Nephron (organoid): ENCODE measurements around the gene GNGT2.

ENCODE experiments used
- H3K27ac Mint-ChIP-seq, 3 experiments: 2 replicates each; pipeline ENCODE4 v1.8.0; 2020; ENCODE audit warnings: mixed read lengths in 3 of 3, mild to moderate bottlenecking in 2 of 3, moderate library complexity in 1 of 3
- H3K27me3 Mint-ChIP-seq: 2 replicates; pipeline ENCODE4 v1.8.0; 2021; ENCODE audit warnings: low read depth, mild to moderate bottlenecking, moderate library complexity, mixed read lengths
- H3K36me3 Mint-ChIP-seq: 2 replicates; pipeline ENCODE4 v1.8.0; 2020; ENCODE audit warnings: low read depth, mixed read lengths
- H3K4me1 Mint-ChIP-seq: 2 replicates; pipeline ENCODE4 v1.8.0; 2020; ENCODE audit warnings: mixed read lengths
- H3K4me3 Mint-ChIP-seq, 3 experiments: 2 replicates each; pipeline ENCODE4 v1.8.0; 2020; ENCODE audit warnings: mild to moderate bottlenecking in 3 of 3, mixed read lengths in 3 of 3, moderate library complexity in 2 of 3
- H3K9me3 Mint-ChIP-seq: 2 replicates; pipeline ENCODE4 v1.8.0; 2020; ENCODE audit warnings: mixed read lengths
- CTCF ChIP-seq, 3 experiments: fragments of 200-600 bp; sonication (generic); IDR thresholded peaks; one replicate each; pipeline ENCODE4 v1.5.0; 2021; ENCODE audit warnings: antibody characterized with exemption in 3 of 3; ENCODE audit not compliant: unreplicated experiment in 3 of 3

GNGT2 gene

GRCh38 chr17:49241692-49242397, 31.5 kb upstream of the GNGT2 start:
- Mint-ChIP-seq H3K9me3 (no peaks in the 10 kb centered on the region), H3K4me3 (no peak overlapping the region), H3K27ac (no peak overlapping the region)

DNA sequence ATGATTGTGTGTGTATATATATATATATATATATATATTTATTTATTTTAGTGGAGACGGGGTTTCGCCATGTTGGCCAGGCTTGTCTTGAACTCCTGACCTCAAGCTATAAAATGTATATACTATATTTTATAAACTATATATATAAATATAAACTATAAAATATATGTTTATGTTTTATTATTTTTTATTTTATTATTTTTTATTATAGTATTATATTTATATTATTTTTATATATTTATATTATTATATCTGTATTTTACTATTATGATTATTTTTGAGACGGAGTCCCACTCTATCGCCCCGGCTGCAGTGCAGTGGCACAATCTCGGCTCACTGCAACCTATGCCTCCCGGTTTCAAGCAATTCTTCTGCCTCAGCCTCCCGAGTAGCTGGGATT, 30.7 kb upstream of the GNGT2 start:
- H3K36me3 Mint-ChIP-seq: no peaks in the 10 kb centered on the region
- no peaks in the 10 kb centered on the region for H3K4me1 Mint-ChIP-seq
- no peak for TF ChIP-seq CTCF (IDR thresholded peaks at IDR 0.05; ENCODE audit: unreplicated experiment in 3 of 3)
- H3K27ac Mint-ChIP-seq: no peak overlapping the region
- no peak overlapping the region for H3K4me3 Mint-ChIP-seq
- no peaks in the 10 kb centered on the region for H3K9me3 Mint-ChIP-seq
- peaks cover 9% of the 10 kb centered on the region for H3K27me3 Mint-ChIP-seq

More at GRCh38 chr17:49241692-49242397, 31.5 kb upstream of the GNGT2 start:
- H3K27me3 Mint-ChIP-seq: peaks cover 8% of the 10 kb centered on the region
- H3K4me1 Mint-ChIP-seq: no peaks in the 10 kb centered on the region
- TF ChIP-seq CTCF (IDR thresholded peaks at IDR 0.05; ENCODE audit: unreplicated experiment in 3 of 3): no peak
- no peaks in the 10 kb centered on the region for H3K36me3 Mint-ChIP-seq

DNA sequence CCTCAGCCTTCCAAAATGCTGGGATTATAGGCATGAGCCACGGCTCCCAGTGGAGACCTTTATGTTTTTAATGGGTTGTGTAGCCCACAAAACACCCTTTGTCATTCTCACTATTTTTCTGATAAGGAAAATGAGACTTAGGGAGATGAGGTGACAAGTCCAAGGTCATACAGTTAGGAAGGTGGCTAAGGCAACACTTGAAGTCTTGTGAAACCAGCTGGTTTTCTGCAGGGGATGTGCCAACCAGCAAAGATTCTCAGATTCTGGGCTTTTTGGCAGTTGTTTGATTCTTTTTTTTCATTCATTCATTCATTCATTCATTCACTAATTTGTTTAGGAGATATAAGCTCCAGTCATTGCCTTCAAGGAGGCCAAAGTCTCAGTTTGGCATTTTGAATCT, 30.2 kb upstream of the GNGT2 start:
- Mint-ChIP-seq H3K4me1 (no peaks in the 10 kb centered on the region), H3K27me3 (peaks cover 14% of the 10 kb centered on the region), H3K36me3 (no peaks in the 10 kb centered on the region), H3K4me3 (no peak overlapping the region), H3K9me3 (no peaks in the 10 kb centered on the region), H3K27ac (no peak overlapping the region)
- TF ChIP-seq CTCF (IDR thresholded peaks at IDR 0.05; ENCODE audit: unreplicated experiment in 3 of 3): no peak

GRCh38 chr17:49239963-49240362, 29.6 kb upstream of the GNGT2 start:
- no peak for TF ChIP-seq CTCF (IDR thresholded peaks at IDR 0.05; ENCODE audit: unreplicated experiment in 3 of 3)
- no peak overlapping the region for H3K4me3 Mint-ChIP-seq
- H3K9me3 Mint-ChIP-seq: no peaks in the 10 kb centered on the region

DNA sequence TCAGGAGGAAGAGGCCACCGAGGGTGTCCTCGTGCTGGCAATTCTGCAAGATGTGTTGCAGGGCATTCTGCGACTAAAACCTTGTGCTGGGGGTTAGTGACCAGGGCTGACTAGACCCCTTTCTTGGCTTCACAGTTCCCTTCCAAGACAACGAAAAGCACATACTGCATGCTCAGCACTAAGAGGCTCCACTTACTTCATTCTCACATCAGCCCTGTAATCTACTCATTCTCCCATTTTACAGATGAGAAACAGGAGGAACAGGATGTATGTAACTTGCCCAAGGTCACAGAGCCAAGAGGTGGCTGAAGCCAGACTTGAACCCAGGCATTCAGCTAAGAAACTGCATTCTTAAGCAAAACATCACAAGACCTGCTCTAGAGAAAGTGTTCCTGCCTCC, 25.5 kb upstream of the GNGT2 start:
- Mint-ChIP-seq H3K27ac (no peak overlapping the region), H3K4me1 (peaks cover 5% of the 10 kb centered on the region), H3K4me3 (no peak overlapping the region), H3K27me3 (peaks cover 34% of the 10 kb centered on the region), H3K36me3 (no peaks in the 10 kb centered on the region), H3K9me3 (no peaks in the 10 kb centered on the region)
- TF ChIP-seq CTCF (IDR thresholded peaks at IDR 0.05; ENCODE audit: unreplicated experiment in 3 of 3): no peak

More at GRCh38 chr17:49239963-49240362, 29.6 kb upstream of the GNGT2 start:
- H3K27me3 Mint-ChIP-seq: peaks cover 17% of the 10 kb centered on the region
- H3K4me1 Mint-ChIP-seq: no peaks in the 10 kb centered on the region
- H3K36me3 Mint-ChIP-seq: no peaks in the 10 kb centered on the region
- H3K27ac Mint-ChIP-seq: no peak overlapping the region

DNA sequence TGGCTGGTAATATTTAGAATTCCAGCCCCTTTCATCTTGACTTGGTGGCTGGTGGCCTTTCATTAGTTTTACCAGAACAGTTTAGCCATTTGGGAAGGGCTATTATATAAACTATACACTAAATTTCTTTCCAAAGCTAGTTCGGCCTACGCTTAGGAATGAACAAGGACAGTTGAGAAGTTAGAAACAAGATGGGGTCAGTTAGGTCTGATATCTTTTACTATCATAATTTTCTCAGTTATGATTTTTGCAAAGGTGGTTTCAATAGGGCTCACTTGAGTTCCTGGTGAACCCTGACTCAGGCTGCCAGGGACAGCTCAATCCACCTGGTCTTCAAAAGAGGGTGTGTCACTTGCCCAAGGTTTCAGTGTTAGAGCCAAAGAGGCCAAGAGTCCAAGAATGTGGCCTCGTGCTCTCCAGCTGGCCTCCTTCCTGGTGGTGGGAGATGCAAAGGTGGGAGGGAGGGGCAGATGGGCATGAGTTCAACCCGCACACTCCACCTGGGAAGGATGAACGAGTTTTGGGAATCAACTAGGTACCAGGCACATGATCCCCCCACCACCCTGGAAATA, 24.2 kb upstream of the GNGT2 start:
- no peaks in the 10 kb centered on the region for H3K9me3 Mint-ChIP-seq
- no peak overlapping the region for H3K4me3 Mint-ChIP-seq
- peaks cover 5% of the 10 kb centered on the region for H3K4me1 Mint-ChIP-seq
- TF ChIP-seq CTCF (IDR thresholded peaks at IDR 0.05; ENCODE audit: unreplicated experiment in 3 of 3): no peak
- H3K27ac Mint-ChIP-seq: no peak overlapping the region
- H3K27me3 Mint-ChIP-seq: peaks cover 44% of the 10 kb centered on the region
- H3K36me3 Mint-ChIP-seq: no peaks in the 10 kb centered on the region
